Mesothelial cell of epicardium (in vitro differentiated cells): ENCODE data around the gene ADRM1. TPM values are rescaled to one million over a fixed set of nuclear protein-coding genes. Genes with fewer than 3 reads are reported as not detected.

Experiments used
- DNase-seq, 2 experiments: peaks; one replicate each; pipeline ENCODE4 v3.0.0; 2021; ENCODE audit warnings: low spot score in 2 of 2; ENCODE audit not compliant: unreplicated experiment in 2 of 2
- H3K27ac Mint-ChIP-seq: 2 replicates; pipeline ENCODE4 v1.8.0; 2021; ENCODE audit warnings: mixed read lengths
- H3K27me3 Mint-ChIP-seq: 2 replicates; pipeline ENCODE4 v1.8.0; 2021; ENCODE audit warnings: low read depth, mixed read lengths
- H3K36me3 Mint-ChIP-seq: 2 replicates; pipeline ENCODE4 v1.8.0; 2021; ENCODE audit warnings: mixed read lengths
- H3K4me1 Mint-ChIP-seq: 2 replicates; pipeline ENCODE4 v1.8.0; 2021; ENCODE audit warnings: mixed read lengths
- H3K4me3 Mint-ChIP-seq: 2 replicates; pipeline ENCODE4 v1.8.0; 2021; ENCODE audit warnings: mild to moderate bottlenecking, moderate library complexity, mixed read lengths
- H3K9me3 Mint-ChIP-seq: 2 replicates; pipeline ENCODE4 v1.8.0; 2021; ENCODE audit warnings: mixed read lengths
- CTCF ChIP-seq: fragments of 200-600 bp; sonication (generic); IDR thresholded peaks from one replicate; pipeline ENCODE4 v1.5.0; 2021; ENCODE audit warnings: antibody characterized with exemption; ENCODE audit not compliant: unreplicated experiment
- total RNA-seq: library from RNA; stranded (reverse); gene quantifications from 3 replicates; pipeline ENCODE4 v1.2.1, GENCODE V29; 2021

ADRM1 gene
- total RNA-seq, 1 donor from 2014 or later = 59.0 TPM

GRCh38 chr20:62329389-62330377 lies 26.9 kb downstream of the ADRM1 start:
- H3K4me1 Mint-ChIP-seq = no peaks in the 10 kb centered on the region
- peaks cover 28% of the 10 kb centered on the region for H3K36me3 Mint-ChIP-seq
- no peaks in the 10 kb centered on the region for H3K9me3 Mint-ChIP-seq
- no peak for DNase-seq
- no peak overlapping the region for H3K27ac Mint-ChIP-seq
- no peak for TF ChIP-seq CTCF
- no peaks in the 10 kb centered on the region for H3K27me3 Mint-ChIP-seq
- no peak overlapping the region for H3K4me3 Mint-ChIP-seq

GRCh38 chr20:62330576-62331317 lies 27.9 kb downstream of the ADRM1 start:
- no peak overlapping the region for H3K4me3 Mint-ChIP-seq
- peaks cover 18% of the 10 kb centered on the region for H3K36me3 Mint-ChIP-seq
- H3K9me3 Mint-ChIP-seq = no peaks in the 10 kb centered on the region
- no peak overlapping the region for H3K27ac Mint-ChIP-seq
- H3K27me3 Mint-ChIP-seq = no peaks in the 10 kb centered on the region
- H3K4me1 Mint-ChIP-seq = no peaks in the 10 kb centered on the region
- DNase-seq = no peak
- no peak for TF ChIP-seq CTCF

- DNase-seq = no peak
- Mint-ChIP-seq H3K36me3 (peaks cover 13% of the 10 kb centered on the region), H3K27me3 (no peaks in the 10 kb centered on the region), H3K9me3 (no peaks in the 10 kb centered on the region), H3K4me1 (no peaks in the 10 kb centered on the region), H3K4me3 (no peak overlapping the region), H3K27ac (no peak overlapping the region)
- no peak for TF ChIP-seq CTCF
These were observed 28.6 kb downstream of the ADRM1 start for GRCh38 chr20:62331347-62331746.

- no peak for TF ChIP-seq CTCF
- Mint-ChIP-seq H3K27me3 (no peaks in the 10 kb centered on the region), H3K9me3 (no peaks in the 10 kb centered on the region), H3K27ac (no peak overlapping the region), H3K36me3 (peaks cover 10% of the 10 kb centered on the region), H3K4me1 (no peaks in the 10 kb centered on the region), H3K4me3 (no peak overlapping the region)
- no peak for DNase-seq
These were observed 29.6 kb downstream of the ADRM1 start for GRCh38 chr20:62332421-62332820.

GRCh38 chr20:62332989-62333819 lies 30.4 kb downstream of the ADRM1 start:
- H3K36me3 Mint-ChIP-seq = peaks cover 9% of the 10 kb centered on the region
- H3K4me1 Mint-ChIP-seq = no peaks in the 10 kb centered on the region
- no peaks in the 10 kb centered on the region for H3K9me3 Mint-ChIP-seq
- H3K4me3 Mint-ChIP-seq = no peak overlapping the region
- no peak for TF ChIP-seq CTCF
- H3K27ac Mint-ChIP-seq = no peak overlapping the region
- DNase-seq = no peak
- no peaks in the 10 kb centered on the region for H3K27me3 Mint-ChIP-seq
